Measurements from ENCODE around the gene TCF4. TPM values are rescaled to one million over a fixed set of nuclear protein-coding genes. Genes with fewer than 3 reads are reported as not detected.

The TCF4 gene
- total and polyA plus RNA-seq, 10 donors: 14.6 to 200 (median 153) TPM

- DNase-seq: no peak
- 87 to 96% (median 94%) methylated on average over 3 of the region's 3 CpGs for WGBS, 5 donors
- Histone ChIP-seq H3K4me3 (no peak overlapping the region), H3K27me3 (replicated peaks in 1 of 7) (no peaks in the 10 kb centered on the region), H3K27ac (no peak overlapping the region), H3K36me3 (no peaks in the 10 kb centered on the region), H3K9me3 (no peaks in the 10 kb centered on the region), H3K4me1 (peaks cover 3 to 31% (median 11%) of the 10 kb centered on the region in 6 donors)
- intact Hi-C loops (cut with DNase I; ENCODE audit: low total_unique reads): no loop called here
- TF ChIP-seq POLR2AphosphoS5 (IDR thresholded peaks at IDR 0.05): no peak
- no peak for TF ChIP-seq CTCF (IDR thresholded peaks at IDR 0.05 in 8 of 11, conservative IDR thresholded peaks at IDR 0.05 in 3 of 11)
- no peak for TF ChIP-seq POLR2A (IDR thresholded peaks at IDR 0.05)
Measured at GRCh38 chr18:55425698-55426097, 162.3 kb downstream of the TCF4 start.

- WGBS, 5 donors: 50 to 73% (median 65%) methylated on average over 13 of the region's 13 CpGs
- Histone ChIP-seq H3K36me3 (no peaks in the 10 kb centered on the region), H3K27me3 (replicated peaks in 1 of 7) (no peaks in the 10 kb centered on the region), H3K4me1 (peaks cover 4 to 47% (median 23%) of the 10 kb centered on the region in 6 donors), H3K4me3 (peak overlapping the region in 6 of 8 donors; percentile 4 to 47 (median 14)), H3K27ac (peak overlapping the region in 7 of 8 donors; percentile 19 to 77 (median 60)), H3K9me3 (no peaks in the 10 kb centered on the region)
- no peak for DNase-seq
- intact Hi-C loops (cut with DNase I; ENCODE audit: low total_unique reads): no loop called here
- TF ChIP-seq POLR2A (IDR thresholded peaks at IDR 0.05): no peak
- no peak for TF ChIP-seq CTCF (IDR thresholded peaks at IDR 0.05 in 8 of 11, conservative IDR thresholded peaks at IDR 0.05 in 3 of 11)
- no peak for TF ChIP-seq POLR2AphosphoS5 (IDR thresholded peaks at IDR 0.05)
Measured at GRCh38 chr18:55422456-55423180, 165.4 kb downstream of the TCF4 start.

- H3K4me3 ChIP-seq: peak overlapping the region in 1 of 8 donors; percentile 32
- intact Hi-C loops (cut with DNase I; ENCODE audit: low total_unique reads): no loop called here
- H3K36me3 ChIP-seq: no peaks in the 10 kb centered on the region
- TF ChIP-seq CTCF (IDR thresholded peaks at IDR 0.05 in 8 of 11, conservative IDR thresholded peaks at IDR 0.05 in 3 of 11) (no peak), POLR2AphosphoS5 (IDR thresholded peaks at IDR 0.05) (no peak), POLR2A (IDR thresholded peaks at IDR 0.05) (no peak)
- peaks cover 4 to 47% (median 24%) of the 10 kb centered on the region in 6 donors for H3K4me1 ChIP-seq
- no peaks in the 10 kb centered on the region for H3K9me3 ChIP-seq
- peak overlapping the region in 7 of 8 donors; percentile 58 to 77 (median 67) for H3K27ac ChIP-seq
- DNase-seq: no peak
- 62 to 88% (median 85%) methylated on average over 8 of the region's 8 CpGs for WGBS, 5 donors
- H3K27me3 ChIP-seq (replicated peaks in 1 of 7): no peaks in the 10 kb centered on the region
Measured at GRCh38 chr18:55421615-55422419, 166.2 kb downstream of the TCF4 start.

GRCh38 chr18:55421308-55421614 is 166.7 kb downstream of the TCF4 start:
- Histone ChIP-seq H3K4me3 (peak overlapping the region in 1 of 8 donors; percentile 32), H3K36me3 (no peaks in the 10 kb centered on the region), H3K27ac (peak overlapping the region; percentile 1 to 77 (median 64)), H3K27me3 (replicated peaks in 1 of 7) (no peaks in the 10 kb centered on the region), H3K9me3 (no peaks in the 10 kb centered on the region), H3K4me1 (peaks cover 4 to 47% (median 26%) of the 10 kb centered on the region in 6 donors)
- 52 to 68% (median 60%) methylated on average over 4 of the region's 4 CpGs for WGBS, 5 donors
- intact Hi-C loops (cut with DNase I; ENCODE audit: low total_unique reads): no loop called here
- no peak for DNase-seq
- no peak for TF ChIP-seq CTCF (IDR thresholded peaks at IDR 0.05 in 8 of 11, conservative IDR thresholded peaks at IDR 0.05 in 3 of 11)
- TF ChIP-seq POLR2A (IDR thresholded peaks at IDR 0.05): no peak
- TF ChIP-seq POLR2AphosphoS5 (IDR thresholded peaks at IDR 0.05): no peak

All from spleen (tissue), 11 donors.